Stomach (tissue), 9 donors: ENCODE data around the gene CRYGA. TPM values are rescaled to one million over a fixed set of nuclear protein-coding genes. Genes with fewer than 3 reads are reported as not detected.

Experiments
- DNase-seq, 2 donors: peaks; one replicate each; pipeline versions ENCODE4 v3.0.0 to v3.0.0-alpha.2; 2013 to 2019
- H3K27ac ChIP-seq, 5 donors: fragments of 200-600 bp in 4 of 5; sonication (generic) in 4 of 5; one replicate each; pipeline ENCODE4 v1.5.1; 2013 to 2019; ENCODE audit warnings: mild to moderate bottlenecking in 1 of 5, moderate library complexity in 1 of 5
- H3K27me3 ChIP-seq, 3 donors: fragments of 200-600 bp; sonication (generic); one replicate each; pipeline ENCODE4 v1.5.1; 2017 to 2019; ENCODE audit warnings: mixed run types in 1 of 3
- H3K36me3 ChIP-seq, 4 donors: fragments of 200-600 bp; sonication (generic); 1 replicate in 3 of 4; 2 replicates in 1 of 4; pipeline ENCODE4 v1.5.1; 2016 to 2019
- H3K4me1 ChIP-seq, 4 donors: fragments of 200-600 bp; sonication (generic); one replicate each; pipeline ENCODE4 v1.5.1; 2016 to 2019
- H3K4me3 ChIP-seq, 4 donors: fragments of 200-600 bp; sonication (generic) in 3 of 4; one replicate each; pipeline ENCODE4 v1.5.1; 2016 to 2019; ENCODE audit warnings: mild to moderate bottlenecking in 1 of 4
- H3K9me3 ChIP-seq, 4 donors: fragments of 200-600 bp; sonication (generic); one replicate each; pipeline ENCODE4 v1.5.1; 2016 to 2019
- EP300 ChIP-seq: sonication (generic); formaldehyde crosslinking; IDR thresholded peaks from one replicate; pipeline ENCODE4 v1.6.1; 2017; ENCODE audit warnings: antibody characterized with exemption
- POLR2A ChIP-seq, 4 donors: fragments of 450-650 bp; IDR thresholded peaks; one replicate each; pipeline ENCODE4 v1.6.1; 2016; ENCODE audit warnings: antibody characterized with exemption in 4 of 4, control low read depth in 2 of 4, mild to moderate bottlenecking in 1 of 4, moderate library complexity in 1 of 4
- POLR2AphosphoS5 ChIP-seq, 3 donors: sonication (generic); formaldehyde crosslinking; IDR thresholded peaks; one replicate each; pipeline ENCODE4 v1.6.1; 2016; ENCODE audit warnings: antibody characterized with exemption in 3 of 3
- WGBS, 5 donors: extraction: QIAGEN DNeasy Blood & Tissue Kit in 3 of 5; methylation state at CpG; one replicate each; pipeline versions ENCODE4 v1.1.5 to v1.1.7; 2013 to 2018; 5-methylcytosine and 5-hydroxymethylcytosine counted together
- intact Hi-C: fragments of 100-400 bp; cut with DNase I; formaldehyde crosslinking; loops from one replicate; pipeline ENCODE4 v1.15.1; 2023; ENCODE audit warnings: low total_unique reads
- polyA plus RNA-seq, 3 donors: library from polyadenylated mRNA; stranded (reverse); fragments of 200-250 nt; gene quantifications; one replicate each; pipeline ENCODE4 v1.2.3, GENCODE V29; 2013
- total RNA-seq, 5 donors: library from RNA; depleted of rRNA; stranded (reverse); fragments of >200 nt; gene quantifications; one replicate each; pipeline versions ENCODE4 v1.1.0 to v1.2.3, GENCODE V29; 2014 to 2016
- TF ChIP-seq, protein P1 (sequence below), 7 experiments: fragments of 450-650 bp in 4 of 7; fragments of 200-600 bp in 3 of 7; sonication (generic) in 3 of 7; IDR thresholded peaks; one replicate each; pipeline ENCODE4 v1.5.1; 2016 to 2019; ENCODE audit warnings: antibody characterized with exemption in 7 of 7, control low read depth in 2 of 7, mild to moderate bottlenecking in 1 of 7
- donor health status: healthy with polysubstance abuse.
- donor health status: Bipolar disorder and iron deficiency.
- donor health status: healthy.

The CRYGA gene
- total and polyA plus RNA-seq, 8 donors: not detected

DNA sequence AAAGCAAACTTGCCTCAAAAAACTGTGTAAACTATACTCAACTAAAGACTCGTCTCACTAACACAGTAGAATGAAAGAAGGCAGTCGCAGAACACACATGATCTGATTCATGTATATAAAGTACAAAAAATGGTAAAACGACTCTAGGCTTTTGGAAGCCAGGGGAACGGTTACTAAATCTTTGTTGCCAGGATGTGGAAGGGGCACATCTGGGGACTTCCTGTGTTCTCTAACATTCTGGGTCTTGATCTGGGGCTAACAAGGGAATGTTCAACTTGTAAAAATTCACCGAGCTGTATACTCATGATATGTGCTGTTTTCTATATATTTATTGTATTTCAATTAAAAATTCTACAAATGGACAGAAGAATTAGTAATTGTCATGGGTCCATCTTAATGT, 40.8 kb upstream of the CRYGA start:
- H3K27ac ChIP-seq: no peak overlapping the region
- no peak overlapping the region for H3K4me3 ChIP-seq
- WGBS, 5 donors: 52 to 69% (median 67%) methylated on average over 5 of the region's 5 CpGs
- no peaks in the 10 kb centered on the region for H3K9me3 ChIP-seq
- intact Hi-C loops: no loop called here
- H3K36me3 ChIP-seq: no peaks in the 10 kb centered on the region
- no peak for DNase-seq
- no peaks in the 10 kb centered on the region for H3K4me1 ChIP-seq
- no peaks in the 10 kb centered on the region for H3K27me3 ChIP-seq
- TF ChIP-seq, protein P1, sequence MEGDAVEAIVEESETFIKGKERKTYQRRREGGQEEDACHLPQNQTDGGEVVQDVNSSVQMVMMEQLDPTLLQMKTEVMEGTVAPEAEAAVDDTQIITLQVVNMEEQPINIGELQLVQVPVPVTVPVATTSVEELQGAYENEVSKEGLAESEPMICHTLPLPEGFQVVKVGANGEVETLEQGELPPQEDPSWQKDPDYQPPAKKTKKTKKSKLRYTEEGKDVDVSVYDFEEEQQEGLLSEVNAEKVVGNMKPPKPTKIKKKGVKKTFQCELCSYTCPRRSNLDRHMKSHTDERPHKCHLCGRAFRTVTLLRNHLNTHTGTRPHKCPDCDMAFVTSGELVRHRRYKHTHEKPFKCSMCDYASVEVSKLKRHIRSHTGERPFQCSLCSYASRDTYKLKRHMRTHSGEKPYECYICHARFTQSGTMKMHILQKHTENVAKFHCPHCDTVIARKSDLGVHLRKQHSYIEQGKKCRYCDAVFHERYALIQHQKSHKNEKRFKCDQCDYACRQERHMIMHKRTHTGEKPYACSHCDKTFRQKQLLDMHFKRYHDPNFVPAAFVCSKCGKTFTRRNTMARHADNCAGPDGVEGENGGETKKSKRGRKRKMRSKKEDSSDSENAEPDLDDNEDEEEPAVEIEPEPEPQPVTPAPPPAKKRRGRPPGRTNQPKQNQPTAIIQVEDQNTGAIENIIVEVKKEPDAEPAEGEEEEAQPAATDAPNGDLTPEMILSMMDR (IDR thresholded peaks at IDR 0.05): no peak
- TF ChIP-seq POLR2A (IDR thresholded peaks at IDR 0.05) (no peak), POLR2AphosphoS5 (IDR thresholded peaks at IDR 0.05) (no peak)

- no peak overlapping the region for H3K4me3 ChIP-seq
- H3K27ac ChIP-seq: no peak overlapping the region
- no peak for DNase-seq
- no peaks in the 10 kb centered on the region for H3K9me3 ChIP-seq
- TF ChIP-seq EP300 (no peak), POLR2AphosphoS5 (IDR thresholded peaks at IDR 0.05) (no peak)
- H3K27me3 ChIP-seq: peaks cover 0 to 6% (median 0%) of the 10 kb centered on the region in 3 donors
- no peaks in the 10 kb centered on the region for H3K4me1 ChIP-seq
- intact Hi-C loops: no loop called here
- 81 to 88% (median 85%) methylated on average over 3 of the region's 3 CpGs for WGBS, 5 donors
- H3K36me3 ChIP-seq: no peaks in the 10 kb centered on the region
These were observed 32.1 kb upstream of the CRYGA start for GRCh38 chr2:208195531-208195930.

- peaks cover 0 to 8% (median 0%) of the 10 kb centered on the region in 3 donors for H3K27me3 ChIP-seq
- H3K4me1 ChIP-seq: no peaks in the 10 kb centered on the region
- intact Hi-C loops: no loop called here
- no peaks in the 10 kb centered on the region for H3K36me3 ChIP-seq
- WGBS, 5 donors: 59 to 69% (median 65%) methylated on average over 8 of the region's 8 CpGs
- no peaks in the 10 kb centered on the region for H3K9me3 ChIP-seq
- peak in 1 of 2 donors; percentile 55 for DNase-seq
- no peak overlapping the region for H3K4me3 ChIP-seq
- TF ChIP-seq, protein P1 (IDR thresholded peaks at IDR 0.05): no peak
- no peak for TF ChIP-seq POLR2A (IDR thresholded peaks at IDR 0.05)
- TF ChIP-seq EP300: no peak
- TF ChIP-seq POLR2AphosphoS5 (IDR thresholded peaks at IDR 0.05): no peak
- no peak overlapping the region for H3K27ac ChIP-seq
These were observed 29.3 kb upstream of the CRYGA start for GRCh38 chr2:208192611-208193236.

- H3K9me3 ChIP-seq: no peaks in the 10 kb centered on the region
- no peak within 1 kb of the TSS for H3K27ac ChIP-seq
- intact Hi-C loops: no loop called here
- no peaks in the 10 kb centered on the region for H3K36me3 ChIP-seq
- H3K27me3 ChIP-seq: peaks cover 0 to 13% (median 0%) of the 10 kb centered on the region in 3 donors
- H3K4me3 ChIP-seq: no peak within 1 kb of the TSS
- 68 to 71% (median 69%) methylated on average over 10 of the region's 10 CpGs for whole genome bisulfite sequencing, 5 donors
- no peak for DNase-seq
- H3K4me1 ChIP-seq: no peaks in the 10 kb centered on the region
- TF ChIP-seq EP300 (no peak), POLR2A (IDR thresholded peaks at IDR 0.05) (no peak), POLR2AphosphoS5 (IDR thresholded peaks at IDR 0.05) (no peak)
- TF ChIP-seq, protein P1 (IDR thresholded peaks at IDR 0.05): no peak
These were observed 26.6 kb upstream of the CRYGA start, which contains the start of gene C2orf80 for GRCh38 chr2:208189810-208190503. C2orf80 (minus strand) TSS chr2:208190030; CDS start chr2:208186986, 3,044 bp downstream.
